Motor neuron (in vitro differentiated cells): ENCODE data around the gene TMEM214. TPM values are rescaled to one million over a fixed set of nuclear protein-coding genes. Genes with fewer than 3 reads are reported as not detected.

Experiments
- ATAC-seq, 8 experiments: fragments of 200-7000 bp; cut with Tn5 transposase; replicated peaks in 6 of 8; 2 replicates each; pipeline ENCODE4 v1.8.0; 2021; ENCODE audit warnings: mild to moderate bottlenecking in 8 of 8, moderate library complexity in 8 of 8
- H3K27ac ChIP-seq, 2 donors: fragments of 250-450 bp; sonication (Bioruptor Pico); 2 replicates each; pipeline ENCODE4 v1.9.0; 2021; ENCODE audit warnings: antibody characterized with exemption in 2 of 2, mild to moderate bottlenecking in 2 of 2, moderate library complexity in 1 of 2
- H3K4me1 ChIP-seq, 2 donors: fragments of 250-450 bp; sonication (Bioruptor Pico); replicated peaks in 1 of 2; 2 replicates each; pipeline ENCODE4 v1.6.1; 2021; ENCODE audit warnings: antibody characterized with exemption in 2 of 2, mild to moderate bottlenecking in 2 of 2, moderate library complexity in 1 of 2
- H3K4me3 ChIP-seq, 5 donors: fragments of 250-450 bp; sonication (Bioruptor Pico); 2 replicates each; pipeline ENCODE4 v1.9.0; 2021; ENCODE audit warnings: antibody characterized with exemption in 5 of 5, mild to moderate bottlenecking in 5 of 5, moderate library complexity in 4 of 5
- WGBS, 10 experiments: fragments of 450-650 bp; shearing (Covaris generic); methylation state at CpG; one replicate each; pipeline ENCODE4 v1.0.0; 2022; 5-methylcytosine and 5-hydroxymethylcytosine counted together
- in situ Hi-C, 9 experiments: fragments of 400-800 bp; cut with MboI; loops; one replicate each; pipeline ENCODE4 v1.15.0; 2021; ENCODE audit warnings: low sequenced_read_pairs in 9 of 9, low pct_unique_long_range_greater_than_20kb in 2 of 9; ENCODE audit not compliant: unreplicated experiment in 9 of 9
- total RNA-seq, 8 experiments: library from RNA; unstranded; fragments of 300-600 nt; gene quantifications; 2 replicates each; pipeline versions ENCODE4 v1.2.3 to v1.2.4, GENCODE V29; 2022

The TMEM214 gene
- total RNA-seq, 8 experiments from 2014 or later = 11.8 to 44.1 (median 30.1) TPM

DNA sequence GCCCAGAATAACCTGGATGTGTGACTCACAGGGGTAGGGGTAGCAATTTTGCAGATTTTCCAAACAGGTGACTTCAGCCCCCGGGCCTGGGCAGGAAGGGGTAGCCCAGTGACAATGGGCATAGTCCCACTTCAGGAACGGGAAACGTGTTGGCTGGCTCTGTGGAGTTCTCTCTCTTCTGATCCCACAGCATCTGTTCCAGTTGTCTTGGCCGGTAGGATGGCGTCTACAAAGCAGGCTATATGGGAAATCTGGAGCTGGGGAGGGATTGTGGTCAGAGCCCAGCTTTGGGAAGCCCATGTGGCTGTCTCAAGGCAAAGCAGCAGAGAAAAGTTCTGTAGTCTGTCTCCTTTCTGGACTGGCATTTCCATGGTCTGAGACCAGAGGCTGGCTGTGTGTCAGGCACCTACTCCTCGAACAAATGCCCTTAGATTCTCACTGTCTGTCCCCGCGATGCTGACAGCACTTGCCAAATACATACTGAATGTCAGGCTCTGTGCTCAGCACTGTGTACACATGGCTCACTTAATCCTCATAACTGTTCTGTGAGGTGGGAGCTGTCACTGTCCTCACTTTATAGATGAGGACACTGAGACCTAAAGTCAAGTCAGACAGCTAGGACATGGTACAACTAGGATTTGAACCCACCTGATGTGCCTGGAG, 17.9 kb upstream of the TMEM214 start:
- Histone ChIP-seq H3K4me3 (no peak overlapping the region), H3K4me1 (peaks cover 5 to 7% of the 10 kb centered on the region in 2 donors), H3K27ac (no peak overlapping the region)
- in situ Hi-C loops = loop anchor here in 2 of 9 experiments (5.0 to 25.0 kb wide), 3 partner anchors 50 to 178 kb away; partner anchors contain the start of gene DPYSL5 (in 1 of the 2)
- 68 to 100% (median 100%) methylated on average over 1 to 5 of the region's 8 CpGs; no CpG with 5 or more reads in 4 of the 10 experiments for WGBS, 10 experiments
- ATAC-seq = no peak

- Histone ChIP-seq H3K27ac (no peak overlapping the region), H3K4me1 (peaks cover 19 to 23% of the 10 kb centered on the region in 2 donors), H3K4me3 (no peak overlapping the region)
- in situ Hi-C loops = loop anchor here in 1 of 9 experiments (10.0 to 25.0 kb wide), 2 partner anchors 52 to 180 kb away; partner anchors contain the start of gene DPYSL5
- peak in 5 of 8 experiments; percentile 10 to 70 (median 20) for ATAC-seq
- WGBS, 10 experiments = 17 to 100% (median 67%) methylated on average over 1 to 2 of the region's 3 CpGs; no CpG with 5 or more reads in 6 of the 10 experiments
Measured at GRCh38 chr2:27016801-27017325, 15.9 kb upstream of the TMEM214 start.

DNA sequence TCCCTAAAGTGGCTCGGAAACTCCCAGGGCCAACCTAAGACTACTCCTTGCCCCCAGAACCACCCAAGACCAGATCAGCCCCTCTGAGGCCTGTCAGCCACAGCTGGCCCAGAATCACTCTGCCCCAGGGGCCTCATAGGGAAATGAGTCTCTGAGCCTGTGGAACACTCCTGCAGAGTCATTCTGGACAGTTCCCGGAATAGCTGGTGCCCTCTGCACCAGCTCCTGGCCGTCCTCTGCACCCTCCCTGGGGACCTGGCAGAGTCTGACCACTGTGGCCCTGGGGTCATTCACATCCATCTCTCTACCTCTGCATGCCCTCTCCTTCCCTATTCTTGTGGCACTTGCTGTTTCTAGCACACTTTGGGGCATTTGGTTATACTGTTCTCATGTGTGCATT, 14.6 kb upstream of the TMEM214 start:
- Histone ChIP-seq H3K4me1 (peaks cover 19 to 23% of the 10 kb centered on the region in 2 donors), H3K4me3 (no peak overlapping the region), H3K27ac (no peak overlapping the region)
- peak in 4 of 8 experiments; percentile 17 to 35 (median 26) for ATAC-seq
- in situ Hi-C loops = loop anchor here in 1 of 9 experiments (10.0 to 25.0 kb wide), 2 partner anchors 53 to 181 kb away; partner anchors contain the start of gene DPYSL5
- WGBS, 10 experiments = 40 to 86% (median 83%) methylated on average over 1 to 3 of the region's 3 CpGs; no CpG with 5 or more reads in 7 of the 10 experiments

GRCh38 chr2:27019459-27019858, 13.3 kb upstream of the TMEM214 start:
- Histone ChIP-seq H3K27ac (no peak overlapping the region), H3K4me1 (peaks cover 19 to 23% of the 10 kb centered on the region in 2 donors), H3K4me3 (no peak overlapping the region)
- 67 to 100% (median 92%) methylated on average over 1 to 6 of the region's 9 CpGs; no CpG with 5 or more reads in 2 of the 10 experiments for WGBS, 10 experiments
- in situ Hi-C loops = loop anchor here in 1 of 9 experiments (10.0 to 25.0 kb wide), 2 partner anchors 55 to 182 kb away; partner anchors contain the start of gene DPYSL5
- ATAC-seq = no peak

DNA sequence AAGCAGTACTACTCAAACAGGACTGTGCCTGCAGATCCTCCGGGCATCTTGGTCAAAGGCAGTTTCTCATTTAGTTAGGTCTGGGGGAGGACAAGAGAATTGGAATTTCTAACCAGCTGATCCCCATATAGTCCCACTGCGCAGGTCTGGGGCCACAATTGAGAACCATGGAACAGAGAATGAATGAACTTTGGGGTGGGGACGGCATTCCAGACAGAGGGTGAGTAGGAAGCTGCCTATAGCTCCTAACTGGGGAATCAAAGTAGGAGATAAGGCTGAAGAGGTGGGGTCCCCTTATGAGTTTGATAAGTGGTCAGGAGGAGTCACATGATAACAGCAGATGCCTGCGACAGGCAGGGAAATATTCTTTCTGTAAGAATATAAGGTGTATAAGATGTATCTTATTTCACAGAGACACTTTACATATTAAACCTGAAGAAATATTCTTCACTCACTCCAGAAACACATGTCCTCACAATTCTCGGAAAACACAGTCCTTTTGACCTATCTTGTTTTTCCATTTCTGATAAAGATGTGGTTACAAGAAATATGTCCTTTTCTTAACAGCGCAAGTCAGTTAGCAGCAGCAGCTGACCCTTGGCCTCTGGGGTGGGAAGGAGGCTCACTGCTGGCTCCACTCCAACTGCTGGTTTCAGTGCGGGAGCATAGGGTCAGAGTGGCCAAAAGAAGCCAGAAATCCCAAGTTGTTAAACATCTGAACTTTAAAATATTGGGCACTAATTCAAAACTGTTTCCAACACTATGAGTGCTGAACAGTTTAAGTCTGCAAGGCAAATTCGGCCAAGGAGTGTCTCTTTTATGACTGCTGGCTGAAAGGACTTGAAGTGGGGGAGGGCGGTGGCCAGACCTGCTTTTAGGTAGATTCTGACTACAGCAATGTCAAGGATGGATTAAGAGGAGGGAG, 12.6 kb upstream of the TMEM214 start:
- Histone ChIP-seq H3K27ac (peak overlapping the region in 1 of 2 donors; percentile 18), H3K4me1 (peaks cover 19 to 23% of the 10 kb centered on the region in 2 donors), H3K4me3 (no peak overlapping the region)
- ATAC-seq = no peak
- in situ Hi-C loops = loop anchor here in 1 of 9 experiments (10.0 to 25.0 kb wide), 2 partner anchors 55 to 183 kb away; partner anchors contain the start of gene DPYSL5
- 17 to 89% (median 72%) methylated on average over 2 to 8 of the region's 9 CpGs; no CpG with 5 or more reads in 1 of the 10 experiments for WGBS, 10 experiments

- no peak overlapping the region for H3K27ac ChIP-seq
- H3K4me3 ChIP-seq = no peak overlapping the region
- ATAC-seq = peak in 6 of 8 experiments; percentile 40 to 77 (median 55)
- peaks cover 19 to 23% of the 10 kb centered on the region in 2 donors for H3K4me1 ChIP-seq
- 12 to 85% (median 68%) methylated on average over 1 to 9 of the region's 11 CpGs for WGBS, 10 experiments
- in situ Hi-C loops = loop anchor here in 1 of 9 experiments (25.0 kb wide), 1 partner anchor 184 kb away; the partner anchor contains the start of gene DPYSL5
Measured at GRCh38 chr2:27021253-27022049, 11.3 kb upstream of the TMEM214 start.

DNA sequence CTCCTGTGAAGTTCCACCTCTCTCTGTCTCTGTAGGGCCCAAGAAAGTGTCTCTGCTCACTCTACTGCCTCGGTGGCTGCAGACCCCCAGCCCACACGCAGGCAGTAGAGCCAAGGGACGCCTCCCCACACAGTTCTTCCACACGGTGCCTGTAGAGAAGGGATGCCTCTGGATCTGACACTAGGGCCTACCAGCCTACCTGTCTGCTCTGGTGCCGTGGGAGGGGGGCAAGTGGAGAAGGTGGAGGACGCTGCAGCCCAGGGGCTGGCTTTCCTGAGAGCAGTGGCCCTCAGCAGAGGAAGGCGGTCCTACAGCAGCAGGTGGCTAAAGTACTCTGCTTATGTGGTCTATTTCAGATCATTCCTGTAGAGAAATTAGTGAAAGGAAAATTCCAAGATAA, 9.0 kb upstream of the TMEM214 start:
- in situ Hi-C loops = loop anchor here in 1 of 9 experiments (25.0 kb wide), 1 partner anchor 186 kb away; the partner anchor contains the start of gene DPYSL5
- Histone ChIP-seq H3K27ac (no peak overlapping the region), H3K4me1 (peaks cover 19 to 23% of the 10 kb centered on the region in 2 donors), H3K4me3 (no peak overlapping the region)
- 80 to 100% (median 82%) methylated on average over 1 to 3 of the region's 7 CpGs; no CpG with 5 or more reads in 5 of the 10 experiments for WGBS, 10 experiments
- no peak for ATAC-seq

DNA sequence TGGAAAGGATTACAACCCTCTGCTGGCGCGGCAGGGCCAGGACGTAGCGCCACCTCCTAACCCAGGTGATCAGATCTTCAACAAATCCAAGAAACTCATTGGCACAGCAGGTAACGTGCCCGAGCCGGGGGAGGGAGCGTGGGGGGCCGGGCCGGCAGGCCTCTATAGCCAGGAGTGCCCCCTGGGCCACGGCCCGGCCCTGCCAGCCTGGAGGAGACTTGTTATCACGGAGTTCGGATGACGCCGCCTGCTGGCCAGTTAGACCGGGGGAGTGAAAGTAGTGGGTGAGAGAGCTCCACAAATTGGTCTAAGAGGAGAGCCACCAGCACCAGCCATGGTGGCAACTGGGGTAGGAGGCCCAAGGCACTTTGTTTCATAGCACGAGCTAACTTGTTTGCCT, 8.6 kb upstream of the TMEM214 start:
- Histone ChIP-seq H3K4me1 (peaks cover 19 to 23% of the 10 kb centered on the region in 2 donors), H3K27ac (no peak overlapping the region), H3K4me3 (no peak overlapping the region)
- in situ Hi-C loops = loop anchor here in 1 of 9 experiments (25.0 kb wide), 1 partner anchor 187 kb away; the partner anchor contains the start of gene DPYSL5
- WGBS, 10 experiments = 75 to 100% (median 83%) methylated on average over 1 to 7 of the region's 18 CpGs; no CpG with 5 or more reads in 5 of the 10 experiments
- ATAC-seq = no peak

GRCh38 chr2:27024812-27025211, 8.0 kb upstream of the TMEM214 start:
- WGBS, 10 experiments = 70 to 100% (median 88%) methylated on average over 2 to 6 of the region's 12 CpGs; no CpG with 5 or more reads in 6 of the 10 experiments
- Histone ChIP-seq H3K4me3 (no peak overlapping the region), H3K27ac (no peak overlapping the region), H3K4me1 (peaks cover 14 to 18% of the 10 kb centered on the region in 2 donors)
- no peak for ATAC-seq
- in situ Hi-C loops = loop anchor here in 2 of 9 experiments (25.0 kb wide), 1 partner anchor 188 kb away; the partner anchor contains the start of gene DPYSL5 (in 2 of the 2)

GRCh38 chr2:27025281-27025800, 7.4 kb upstream of the TMEM214 start:
- Histone ChIP-seq H3K27ac (no peak overlapping the region), H3K4me3 (no peak overlapping the region), H3K4me1 (peaks cover 9 to 12% of the 10 kb centered on the region in 2 donors)
- 84 to 100% (median 100%) methylated on average over 1 to 7 of the region's 13 CpGs; no CpG with 5 or more reads in 5 of the 10 experiments for WGBS, 10 experiments
- in situ Hi-C loops = loop anchor here in 1 of 9 experiments (25.0 kb wide), 1 partner anchor 188 kb away; the partner anchor contains the start of gene DPYSL5
- ATAC-seq = no peak
